HCT116 (cell line): ENCODE results near the gene IL32. TPM values are rescaled to one million over a fixed set of nuclear protein-coding genes. Genes with fewer than 3 reads are reported as not detected.

Source experiments
- ELF1 ChIP-seq: IDR thresholded peaks from 2 replicates; pipeline ENCODE4 v1.6.1; 2012; ENCODE audit warnings: low read depth, borderline replicate concordance
- EZH2 ChIP-seq: fragments of 200-600 bp; sonication (generic); IDR thresholded peaks from 2 replicates; pipeline ENCODE4 v1.6.1; 2017; ENCODE audit warnings: antibody characterized with exemption, mixed run types
- EZH2phosphoT487 ChIP-seq: fragments of 200-600 bp; IDR thresholded peaks from 2 replicates; pipeline ENCODE4 v1.6.1; 2018; ENCODE audit warnings: antibody characterized with exemption, borderline replicate concordance
- POLR2AphosphoS5 ChIP-seq: IDR thresholded peaks from 2 replicates; pipeline ENCODE4 v1.6.1; 2011; ENCODE audit warnings: mild to moderate bottlenecking, low read depth, low read length, moderate library complexity
- REST ChIP-seq: IDR thresholded peaks from 2 replicates; pipeline ENCODE4 v1.6.1; 2012; ENCODE audit warnings: low read depth
- SIN3A ChIP-seq: IDR thresholded peaks from 2 replicates; pipeline ENCODE4 v1.6.1; 2012; ENCODE audit warnings: low read depth
- TCF7L2 ChIP-seq: IDR thresholded peaks from 2 replicates; pipeline ENCODE4 v1.7.0; 2011; ENCODE audit warnings: borderline replicate concordance, inconsistent platforms; ENCODE audit not compliant: insufficient read depth, insufficient read length; ENCODE audit errors: extremely low read depth
- total RNA-seq: library from RNA; stranded (reverse); gene quantifications from one replicate; pipeline ENCODE4 v1.2.1, GENCODE V29; 2021; ENCODE audit not compliant: unreplicated experiment
- TF ChIP-seq, protein P1 (sequence below): IDR thresholded peaks from 2 replicates; pipeline ENCODE4 v1.6.1; 2012

The IL32 gene
- total RNA-seq, 1 experiment from 2014 or later: 13.7 TPM

GRCh38 chr16:3106205-3106928, 40.9 kb downstream of the IL32 start (continued):
- no peak for TF ChIP-seq REST
- no peak for TF ChIP-seq EZH2phosphoT487
- TF ChIP-seq EZH2: no peak
- TF ChIP-seq TCF7L2: peak; percentile 68
- no peak; the same call in 1 of the 2 replicates for TF ChIP-seq ELF1
- peak; percentile 88 for TF ChIP-seq POLR2AphosphoS5
- TF ChIP-seq, protein P1, sequence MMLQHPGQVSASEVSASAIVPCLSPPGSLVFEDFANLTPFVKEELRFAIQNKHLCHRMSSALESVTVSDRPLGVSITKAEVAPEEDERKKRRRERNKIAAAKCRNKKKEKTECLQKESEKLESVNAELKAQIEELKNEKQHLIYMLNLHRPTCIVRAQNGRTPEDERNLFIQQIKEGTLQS: no peak
- peak; percentile 46; the same call in 1 of the 2 replicates for TF ChIP-seq SIN3A
- TF ChIP-seq, all 23 proteins: peak for 10
